Common myeloid progenitor, CD34-positive (primary cell): Measurements from ENCODE around the gene RPS2.

Experiments
- CTCF ChIA-PET: fragments of 350-600 bp; sonication (Branson Sonifier 250); formaldehyde crosslinking; loops from one replicate; lab custom pipeline; 2021; ENCODE audit warnings: antibody characterized with exemption; lab: Charles Lee
- POLR2A ChIA-PET: fragments of 350-600 bp; sonication (Branson Sonifier 250); formaldehyde crosslinking; loops from one replicate; lab custom pipeline; 2021; ENCODE audit warnings: antibody characterized with exemption; lab: Charles Lee
- DNase-seq, 3 donors: peaks; one replicate each; pipeline versions ENCODE4 v3.0.0 to v3.0.0-alpha.2; 2013
- H3K27ac ChIP-seq, 2 experiments: 1 replicate in 1 of 2; 2 replicates in 1 of 2; pipeline ENCODE4 v1.7.0; 2013; ENCODE audit warnings: inconsistent platforms in 2 of 2, low read length in 2 of 2, mild to moderate bottlenecking in 2 of 2, low read depth in 1 of 2, moderate library complexity in 1 of 2; ENCODE audit not compliant: severe bottlenecking in 2 of 2, insufficient read depth in 1 of 2, poor library complexity in 1 of 2
- H3K27me3 ChIP-seq, 5 experiments: replicated peaks in 2 of 5; 1 replicate in 3 of 5; 2 replicates in 2 of 5; pipeline versions ENCODE4 v1.6.1 to v1.7.0; 2013; ENCODE audit warnings: low read length in 4 of 5, mild to moderate bottlenecking in 2 of 5, moderate library complexity in 2 of 5, inconsistent platforms in 1 of 5; ENCODE audit not compliant: insufficient read depth in 5 of 5, control insufficient read depth in 4 of 5
- H3K36me3 ChIP-seq, 4 experiments: 1 replicate in 2 of 4; 2 replicates in 2 of 4; pipeline versions ENCODE4 v1.6.1 to v1.7.0; 2013; ENCODE audit warnings: low read length in 3 of 4, control low read depth in 1 of 4, mild to moderate bottlenecking in 1 of 4; ENCODE audit not compliant: control insufficient read depth in 4 of 4, insufficient read depth in 4 of 4
- H3K4me1 ChIP-seq, 4 experiments: 1 replicate in 3 of 4; 2 replicates in 1 of 4; pipeline versions ENCODE4 v1.6.1 to v1.7.1; 2013; ENCODE audit warnings: low read length in 3 of 4, mild to moderate bottlenecking in 3 of 4, control low read depth in 1 of 4, inconsistent platforms in 1 of 4, moderate library complexity in 1 of 4; ENCODE audit not compliant: control insufficient read depth in 4 of 4, insufficient read depth in 4 of 4; ENCODE audit errors: control extremely low read depth in 1 of 4
- H3K4me3 ChIP-seq, 7 experiments: 1 replicate in 4 of 7; 2 replicates in 3 of 7; pipeline versions ENCODE4 v1.5.1 to v1.7.0; 2013; ENCODE audit warnings: mild to moderate bottlenecking in 7 of 7, low read length in 6 of 7, moderate library complexity in 6 of 7, inconsistent platforms in 2 of 7, low read depth in 2 of 7, control low read depth in 1 of 7; ENCODE audit not compliant: insufficient read depth in 4 of 7, control insufficient read depth in 1 of 7; ENCODE audit errors: extremely low read depth in 1 of 7
- H3K9me3 ChIP-seq, 5 experiments: 1 replicate in 4 of 5; 2 replicates in 1 of 5; pipeline versions ENCODE4 v1.6.1 to v1.7.1; 2013; ENCODE audit warnings: low read length in 4 of 5, mild to moderate bottlenecking in 2 of 5, inconsistent platforms in 1 of 5, low read depth in 1 of 5, moderate library complexity in 1 of 5; ENCODE audit not compliant: control insufficient read depth in 4 of 5, insufficient read depth in 2 of 5; ENCODE audit errors: control extremely low read depth in 1 of 5
- WGBS: methylation state at CpG from one replicate; pipeline ENCODE4 v1.1.5; 2013; ENCODE audit not compliant: insufficient coverage; 5-methylcytosine and 5-hydroxymethylcytosine counted together

Gene RPS2

GRCh38 chr16:1999866-2000514 lies 35.4 kb upstream of the RPS2 start:
- no peaks in the 10 kb centered on the region for H3K9me3 ChIP-seq
- no peak for DNase-seq
- peaks cover 0 to 69% (median 54%) of the 10 kb centered on the region in 4 experiments for H3K36me3 ChIP-seq
- POLR2A ChIA-PET, result no interaction called here
- H3K4me1 ChIP-seq, result peaks cover 0 to 17% (median 14%) of the 10 kb centered on the region in 4 experiments
- no peak overlapping the region for H3K27ac ChIP-seq
- H3K4me3 ChIP-seq, result no peak overlapping the region
- CTCF ChIA-PET, result interaction anchor here (1.4 kb wide), 1 partner anchor 155 kb away, joined by 3 read pairs; the partner anchor contains the start of gene TRAF7
- 97% methylated on average over 20 of the region's 28 CpGs for WGBS
- no peaks in the 10 kb centered on the region for H3K27me3 ChIP-seq

- no peaks in the 10 kb centered on the region for H3K9me3 ChIP-seq
- peaks cover 0 to 69% (median 54%) of the 10 kb centered on the region in 4 experiments for H3K36me3 ChIP-seq
- CTCF ChIA-PET, result interaction anchor here (1.4 to 1.5 kb wide), 2 partner anchors 14 to 156 kb away, joined by 3 to 4 read pairs; partner anchors contain the start of gene TRAF7
These were observed 34.5 kb upstream of the RPS2 start for GRCh38 chr16:1998852-1999801.

DNA sequence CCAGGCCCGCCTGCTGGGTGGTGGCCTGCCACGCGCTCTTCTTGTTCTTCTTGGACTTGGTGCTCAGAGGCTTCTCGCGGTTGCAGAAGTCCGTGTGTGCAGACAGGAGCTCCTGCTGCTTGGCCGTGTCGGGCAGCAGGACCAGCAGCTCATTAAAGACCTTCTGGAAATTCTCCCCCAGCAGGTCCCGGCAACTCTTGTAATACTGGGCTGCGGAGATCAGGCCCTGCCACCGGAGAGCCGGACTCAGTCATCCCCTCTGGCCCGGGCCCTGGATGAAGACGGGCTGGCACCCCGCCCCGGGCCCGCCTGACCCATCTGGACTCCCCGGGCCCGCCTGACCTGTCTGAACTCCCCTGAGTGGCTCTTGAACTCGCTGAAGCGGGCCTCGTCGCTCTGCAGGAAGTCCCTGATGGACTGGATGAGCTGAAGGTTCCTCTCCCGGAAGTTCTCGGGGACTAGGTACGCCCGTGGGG lies 33.8 kb upstream of the RPS2 start:
- H3K27me3 ChIP-seq, result no peaks in the 10 kb centered on the region
- DNase-seq, result no peak
- H3K4me1 ChIP-seq, result peaks cover 0 to 2% (median under 1%) of the 10 kb centered on the region in 4 experiments
- peaks cover 0 to 68% (median 53%) of the 10 kb centered on the region in 4 experiments for H3K36me3 ChIP-seq
- H3K27ac ChIP-seq, result no peak overlapping the region
- WGBS, result 98% methylated on average over 25 of the region's 27 CpGs
- ChIA-PET POLR2A (interaction anchor here (1.0 kb wide), 1 partner anchor 157 kb away, joined by 3 read pairs; the partner anchor contains the start of gene TRAF7), CTCF (interaction anchor here (1.5 kb wide), 1 partner anchor 14 kb away, joined by 4 read pairs; no protein-coding TSS in a partner anchor)
- H3K4me3 ChIP-seq, result no peak overlapping the region
- no peaks in the 10 kb centered on the region for H3K9me3 ChIP-seq

More at GRCh38 chr16:1998852-1999801, 34.5 kb upstream of the RPS2 start:
- H3K4me1 ChIP-seq, result peaks cover 0 to 9% (median 6%) of the 10 kb centered on the region in 4 experiments
- WGBS, result 97% methylated on average over 26 of the region's 39 CpGs
- H3K27ac ChIP-seq, result no peak overlapping the region
- no peaks in the 10 kb centered on the region for H3K27me3 ChIP-seq
- no peak for DNase-seq
- POLR2A ChIA-PET, result interaction anchor here (1.0 kb wide), 1 partner anchor 156 kb away, joined by 3 read pairs; the partner anchor contains the start of gene TRAF7
- no peak overlapping the region for H3K4me3 ChIP-seq

DNA sequence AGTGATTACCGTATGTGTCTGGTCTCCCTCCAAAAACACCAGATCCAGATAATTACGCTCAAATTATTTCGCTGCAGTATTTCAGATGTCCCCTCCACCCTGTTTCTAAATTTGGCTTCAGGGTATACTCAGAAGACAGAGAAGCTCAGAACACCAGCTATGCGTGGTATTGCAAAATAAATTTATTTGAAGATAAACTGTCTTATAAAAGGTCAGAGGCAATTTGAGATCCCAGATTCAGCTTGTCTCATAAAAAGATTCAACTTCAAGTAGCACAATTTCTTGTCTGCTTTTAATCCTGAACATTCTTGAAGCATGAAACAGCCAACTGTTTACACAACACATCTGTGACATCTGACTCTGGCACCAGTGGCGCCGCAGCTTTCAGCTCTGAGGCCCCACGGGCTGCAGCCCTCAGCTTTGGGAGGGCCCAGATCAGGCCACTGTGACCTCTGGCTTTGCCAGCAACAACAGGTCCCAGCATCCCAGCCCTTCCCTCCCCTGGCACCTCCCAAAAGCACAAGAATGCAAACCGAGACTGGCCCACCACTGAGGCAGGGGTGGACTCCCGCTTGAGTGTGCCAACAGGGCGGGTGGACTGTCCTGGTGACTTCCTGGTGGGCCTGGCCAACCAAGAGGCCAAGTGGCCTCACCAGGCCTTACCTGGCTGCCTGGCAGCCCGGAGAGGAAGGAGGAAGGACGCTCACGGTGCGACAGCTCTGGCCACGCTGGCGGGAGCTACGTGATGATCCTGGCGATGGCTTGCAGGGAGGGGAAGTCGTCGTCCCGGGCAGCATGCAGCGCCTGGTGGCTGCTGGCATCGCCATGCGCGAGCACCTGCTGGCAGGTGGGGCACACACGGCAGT lies 33.1 kb upstream of the RPS2 start:
- ChIA-PET CTCF (interaction anchor here (1.2 to 3.3 kb wide), 4 partner anchors 7 to 22 kb away, joined by 4 to 23 read pairs (median 4); partner anchors contain the start of gene NPW), POLR2A (no interaction called here)
- H3K27ac ChIP-seq, result no peak overlapping the region
- no peak overlapping the region for H3K4me3 ChIP-seq
- H3K4me1 ChIP-seq, result peaks cover 0 to 2% (median 0%) of the 10 kb centered on the region in 4 experiments
- DNase-seq, result no peak
- WGBS, result 96% methylated on average over 20 of the region's 26 CpGs
- H3K36me3 ChIP-seq, result peaks cover 0 to 61% (median 49%) of the 10 kb centered on the region in 4 experiments
- no peaks in the 10 kb centered on the region for H3K9me3 ChIP-seq
- H3K27me3 ChIP-seq, result peaks cover 0 to 4% (median 0%) of the 10 kb centered on the region in 5 experiments

- ChIA-PET CTCF (interaction anchor here (1.2 kb wide), 2 partner anchors 11 to 42 kb away, joined by 3 to 4 read pairs; no protein-coding TSS in a partner anchor), POLR2A (no interaction called here)
- Histone ChIP-seq H3K27me3 (peaks cover 0 to 36% (median 19%) of the 10 kb centered on the region in 5 experiments), H3K36me3 (peaks cover 0 to 21% (median 16%) of the 10 kb centered on the region in 4 experiments), H3K27ac (no peak overlapping the region), H3K9me3 (no peaks in the 10 kb centered on the region), H3K4me1 (peaks cover 0 to 29% (median 21%) of the 10 kb centered on the region in 4 experiments), H3K4me3 (no peak overlapping the region)
- no peak for DNase-seq
- WGBS, result 100% methylated on average over 2 of the region's 2 CpGs
These were observed 29.1 kb upstream of the RPS2 start for GRCh38 chr16:1993731-1994131.
